Right forelimb (tissue), 1 donor: ENCODE results near the gene IGLON5.

Source experiments
- DNase-seq: peaks from one replicate; pipeline ENCODE4 v3.0.0-alpha.2; 2018

The IGLON5 gene

GRCh38 chr19:51318687-51319648, 7.5 kb downstream of the IGLON5 start:
- DNase-seq = no peak

GRCh38 chr19:51319649-51320279, 8.3 kb downstream of the IGLON5 start:
- DNase-seq = no peak

- no peak for DNase-seq
These were observed 8.8 kb downstream of the IGLON5 start for GRCh38 chr19:51320280-51320657.

DNA sequence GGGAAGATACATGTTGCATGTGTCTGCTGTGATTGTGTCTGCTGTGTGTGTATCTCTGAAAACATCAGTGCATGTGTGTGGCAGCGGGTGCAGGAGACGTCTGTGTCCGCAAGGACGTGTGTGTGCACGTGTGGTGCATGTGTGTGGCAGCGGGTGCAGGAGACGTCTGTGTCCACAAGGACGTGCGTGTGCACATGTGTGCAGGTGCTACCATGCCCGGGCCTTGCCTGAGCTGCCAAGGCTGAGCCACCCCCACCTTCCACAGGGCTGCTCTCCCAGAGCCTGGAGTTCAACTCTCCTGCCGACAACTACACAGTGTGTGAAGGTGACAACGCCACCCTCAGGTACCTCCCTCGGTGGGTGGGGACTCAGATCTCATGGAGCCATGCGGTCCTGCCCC, 10.4 kb downstream of the IGLON5 start:
- DNase-seq = no peak

- DNase-seq = no peak
These were observed 12.2 kb downstream of the IGLON5 start for GRCh38 chr19:51323481-51324166.

- DNase-seq = no peak
These were observed 12.7 kb downstream of the IGLON5 start for GRCh38 chr19:51324167-51324481.

GRCh38 chr19:51325161-51325976, 13.9 kb downstream of the IGLON5 start:
- no peak for DNase-seq

- no peak for DNase-seq
These were observed 15.0 kb downstream of the IGLON5 start for GRCh38 chr19:51326216-51327065.

- peak; percentile 65 for DNase-seq
These were observed 15.9 kb downstream of the IGLON5 start for GRCh38 chr19:51327066-51328001.

DNA sequence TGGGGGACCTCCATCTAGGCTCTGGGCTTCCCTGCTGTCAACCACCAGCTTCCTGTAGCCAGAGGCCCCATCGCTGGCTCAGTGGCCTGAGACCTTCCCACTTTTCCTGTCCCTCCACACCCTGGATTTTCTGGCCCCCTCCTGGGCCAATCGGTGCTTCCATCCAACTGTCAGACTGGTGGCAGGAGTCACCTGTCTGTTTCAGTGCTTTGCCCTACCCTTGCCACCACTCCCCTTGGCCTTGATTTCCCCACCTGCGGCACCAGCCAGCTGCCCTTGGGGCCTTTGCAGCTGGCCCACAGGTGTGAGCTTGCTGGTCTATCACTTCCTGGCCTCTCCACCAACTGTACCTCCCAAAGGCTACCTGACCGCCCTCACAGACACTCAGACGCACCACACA, 18.0 kb downstream of the IGLON5 start:
- DNase-seq = no peak

DNA sequence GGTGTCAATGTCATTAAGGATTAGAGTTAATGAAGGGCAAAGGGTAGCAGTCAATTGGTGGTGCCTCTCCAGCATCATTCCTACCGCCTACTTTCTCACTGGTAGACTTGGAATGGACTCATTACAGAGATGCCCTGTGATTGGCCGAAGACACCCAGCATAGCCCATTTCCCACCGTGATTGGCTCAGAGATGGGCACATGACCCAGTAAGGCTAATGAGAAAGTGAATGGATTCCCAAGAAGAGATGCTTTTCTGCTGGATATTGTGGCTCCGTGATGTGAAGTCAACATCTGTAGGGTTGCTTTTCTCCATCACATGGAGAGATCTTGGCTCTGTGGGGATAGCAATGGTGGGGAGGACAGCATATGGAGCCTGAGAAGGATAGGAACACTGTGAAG, 18.9 kb downstream of the IGLON5 start:
- no peak for DNase-seq

DNA sequence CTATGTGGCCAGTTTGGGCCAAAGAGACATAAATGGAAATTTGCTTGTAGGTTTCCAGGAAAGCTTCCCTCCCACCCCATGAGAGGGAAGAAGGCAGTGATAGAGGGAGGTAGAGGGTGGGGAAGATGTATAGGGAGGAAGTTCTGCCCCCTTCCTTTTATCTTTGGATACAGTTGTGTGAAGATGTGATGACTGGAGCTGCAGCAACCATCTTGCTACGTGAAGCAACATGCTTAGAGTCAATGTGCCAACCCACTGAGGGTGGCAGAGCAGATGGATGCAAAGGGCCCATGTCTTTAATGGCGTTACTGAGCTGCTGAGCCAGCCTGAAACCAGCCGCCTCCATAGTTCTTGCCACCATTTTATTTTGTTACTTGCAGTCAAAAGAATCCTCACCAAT, 19.7 kb downstream of the IGLON5 start:
- no peak for DNase-seq

DNA sequence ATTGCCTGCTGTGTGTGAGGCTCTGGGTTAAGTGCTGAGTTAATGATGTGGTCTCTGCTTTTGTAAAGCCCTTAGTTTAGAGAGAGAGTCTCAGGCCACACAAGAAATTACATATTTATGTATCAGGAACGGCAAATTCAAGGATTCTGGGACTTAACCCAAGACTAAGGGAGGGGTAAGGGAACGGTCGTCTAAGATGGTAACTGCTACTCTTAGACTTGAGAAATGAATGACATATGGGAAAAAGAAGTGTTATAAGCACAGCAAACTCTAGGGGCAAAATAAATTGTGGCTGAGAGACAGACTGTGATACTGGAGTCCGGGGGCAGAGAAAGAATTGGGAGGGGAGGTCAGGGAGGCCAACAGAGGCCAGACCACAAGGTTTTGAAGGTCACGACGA, 20.3 kb downstream of the IGLON5 start:
- no peak for DNase-seq

DNA sequence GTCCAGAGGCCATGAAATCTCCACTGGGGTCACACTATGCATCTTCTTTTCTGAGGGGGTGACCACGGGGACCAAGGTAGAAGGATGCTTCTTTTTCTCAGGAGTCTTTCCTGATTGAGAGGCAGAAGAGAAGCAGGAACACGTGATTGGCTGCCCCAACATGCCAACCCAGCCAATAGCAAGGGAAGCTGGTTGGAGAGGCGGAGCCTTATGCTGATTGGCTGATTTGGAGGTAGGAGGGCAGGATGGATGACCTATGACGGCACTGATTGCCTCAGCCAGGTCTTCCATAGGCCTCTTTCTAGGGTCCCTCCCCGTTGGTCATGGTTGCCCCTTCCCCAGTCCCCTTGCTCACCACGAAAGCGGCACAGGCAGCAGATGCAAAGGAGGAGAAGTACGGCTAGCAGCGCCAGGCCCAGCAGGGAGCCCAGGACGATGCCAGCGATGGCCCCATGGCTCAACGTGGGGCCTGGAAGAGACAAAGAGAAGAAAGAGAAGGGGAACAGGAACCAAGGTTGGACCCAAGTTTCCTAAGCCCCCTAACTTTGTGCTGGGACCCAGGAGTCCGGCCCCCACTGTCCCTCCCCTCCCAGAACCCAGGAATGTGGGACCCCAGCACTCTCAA, 22.5 kb downstream of the IGLON5 start:
- no peak for DNase-seq

- DNase-seq = no peak
These were observed 25.9 kb downstream of the IGLON5 start for GRCh38 chr19:51337141-51337860.

DNA sequence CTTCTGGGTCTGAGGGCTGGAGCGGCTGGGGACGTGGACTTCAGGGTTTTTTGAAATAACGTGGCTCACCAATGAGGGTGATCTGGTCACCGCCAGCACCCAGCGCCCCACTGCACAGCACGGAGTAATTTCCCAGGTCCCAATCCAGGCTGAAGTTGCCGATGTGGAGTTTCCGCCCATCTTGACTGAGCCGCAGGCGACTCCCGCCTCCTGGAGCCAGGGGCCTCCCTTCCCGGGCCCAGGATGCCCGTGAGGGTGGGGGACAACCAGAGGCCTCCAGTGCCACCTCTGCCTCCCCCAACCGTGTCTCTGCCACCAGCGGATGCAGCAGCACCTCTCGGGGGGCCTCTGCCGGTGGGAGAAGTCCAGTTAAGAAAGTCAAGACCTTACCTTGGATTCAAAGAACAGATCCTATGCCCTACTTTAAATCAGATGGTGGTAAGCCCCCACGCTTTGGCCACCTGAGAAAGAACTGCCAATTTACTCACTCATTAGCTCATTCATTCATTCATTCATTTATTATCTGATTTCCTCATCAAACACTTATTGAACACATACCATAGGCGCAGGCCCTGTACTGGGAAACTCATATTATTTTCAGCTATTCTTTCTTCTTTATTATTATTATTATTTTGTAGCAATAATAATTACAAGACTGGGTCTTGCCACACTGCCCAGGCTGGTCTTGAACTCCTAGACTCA, 26.6 kb downstream of the IGLON5 start:
- DNase-seq = no peak

GRCh38 chr19:51338563-51339312, 27.3 kb downstream of the IGLON5 start:
- peak; percentile 90 for DNase-seq

GRCh38 chr19:51339313-51339686, 27.9 kb downstream of the IGLON5 start:
- no peak for DNase-seq
